HepG2 (cell line): ENCODE measurements around the gene C2orf81. TPM values are rescaled to one million over a fixed set of nuclear protein-coding genes. Genes with fewer than 3 reads are reported as not detected.
A peak's percentile ranks its signal among the peaks of the same experiment; 100 is the strongest.

Experiments
- CEBPB ChIP-seq: IDR thresholded peaks from 2 replicates; pipeline ENCODE4 v1.6.1; 2011; ENCODE audit warnings: low read depth, low read length, improper control_type of control experiment, borderline replicate concordance
- CHD2 ChIP-seq: IDR thresholded peaks from 2 replicates; pipeline ENCODE4 v1.6.1; 2011; ENCODE audit warnings: low read depth, low read length, improper control_type of control experiment
- DNMT1 ChIP-seq: sonication (generic); formaldehyde crosslinking; IDR thresholded peaks from 2 replicates; pipeline ENCODE4 v1.5.1; 2020; ENCODE audit warnings: mild to moderate bottlenecking, missing genetic modification reagents
- MATR3 ChIP-seq: sonication (generic); formaldehyde crosslinking; IDR thresholded peaks from 2 replicates; pipeline ENCODE4 v1.4.0; 2020; ENCODE audit warnings: missing genetic modification reagents
- MEIS2 ChIP-seq: sonication (generic); formaldehyde crosslinking; IDR thresholded peaks from 2 replicates; pipeline ENCODE4 v1.9.0; 2021; ENCODE audit warnings: mild to moderate bottlenecking, missing genetic modification reagents
- RELA ChIP-seq: sonication (generic); formaldehyde crosslinking; IDR thresholded peaks from 2 replicates; pipeline ENCODE4 v1.4.0; 2020; ENCODE audit warnings: missing genetic modification reagents
- SCMH1 ChIP-seq: sonication (generic); formaldehyde crosslinking; IDR thresholded peaks from 2 replicates; pipeline ENCODE4 v1.9.0; 2021; ENCODE audit warnings: missing genetic modification reagents, mild to moderate bottlenecking, borderline replicate concordance
- SKI ChIP-seq: fragments of 450-650 bp; IDR thresholded peaks from one replicate; pipeline ENCODE4 v1.6.1; 2018; ENCODE audit warnings: mild to moderate bottlenecking; ENCODE audit not compliant: partially characterized antibody
- TBL1XR1 ChIP-seq: fragments of 150-350 bp; IDR thresholded peaks from 2 replicates; pipeline ENCODE4 v1.6.1; 2014; ENCODE audit warnings: borderline replicate concordance, low read length; ENCODE audit not compliant: partially characterized antibody
- ZC3H4 ChIP-seq: sonication (generic); formaldehyde crosslinking; IDR thresholded peaks from 2 replicates; pipeline ENCODE4 v1.4.0; 2020; ENCODE audit warnings: missing genetic modification reagents, borderline replicate concordance
- ZFX ChIP-seq: sonication (generic); formaldehyde crosslinking; IDR thresholded peaks from 2 replicates; pipeline ENCODE4 v1.4.0; 2020; ENCODE audit warnings: mild to moderate bottlenecking, low read depth, missing genetic modification reagents, moderate library complexity
- ZNF354B ChIP-seq: sonication (generic); formaldehyde crosslinking; IDR thresholded peaks from 2 replicates; pipeline ENCODE4 v1.8.0; 2022; ENCODE audit warnings: mild to moderate bottlenecking, missing genetic modification reagents
- ZNF614 ChIP-seq: IDR thresholded peaks from 2 replicates; pipeline ENCODE4 v1.6.1; 2018; ENCODE audit warnings: missing biosample characterization, missing genetic modification reagents, inconsistent platforms, borderline replicate concordance
- polyA plus RNA-seq, 8 experiments: library from polyadenylated mRNA; depleted of rRNA in 3 of 8; stranded (reverse) in 7 of 8; unstranded in 1 of 8; fragments of >200 nt; fragmentation: Illumina TruSeq in 4 of 8; extraction: Trizol in 4 of 8; gene quantifications; 2 replicates each; pipeline versions ENCODE4 v1.2.1 to v1.2.3, GENCODE V29; 2011 to 2016; ENCODE audit warnings: low read depth in 4 of 8, missing spikeins in 1 of 8, mixed read lengths in 1 of 8; ENCODE audit not compliant: insufficient read depth in 1 of 8
- total RNA-seq, 5 experiments: library from RNA; depleted of rRNA; stranded (reverse); fragments of >200 nt; fragmentation: Illumina TruSeq; extraction: Trizol; gene quantifications; 2 replicates each; pipeline ENCODE4 v1.2.3, GENCODE V29; 2016; ENCODE audit warnings: low read depth in 1 of 5
- TF ChIP-seq, protein P1 (sequence below): sonication (generic); formaldehyde crosslinking; IDR thresholded peaks from 2 replicates; pipeline ENCODE4 v1.4.0; 2020; ENCODE audit warnings: low read depth, mild to moderate bottlenecking, missing genetic modification reagents
- TF ChIP-seq, protein P2 (sequence below): sonication (generic); formaldehyde crosslinking; IDR thresholded peaks from 2 replicates; pipeline ENCODE4 v1.4.0; 2020; ENCODE audit warnings: missing genetic modification reagents
- TF ChIP-seq, protein P3 (sequence below): sonication (generic); formaldehyde crosslinking; IDR thresholded peaks from 2 replicates; pipeline ENCODE4 v1.4.0; 2020; ENCODE audit warnings: missing genetic modification reagents
- TF ChIP-seq, protein P4 (sequence below), 2 experiments: sonication (generic) in 1 of 2; formaldehyde crosslinking in 1 of 2; IDR thresholded peaks; 2 replicates each; pipeline versions ENCODE4 v1.5.1 to v1.6.1; 2011 to 2020; ENCODE audit warnings: borderline replicate concordance in 1 of 2, low read depth in 1 of 2, low read length in 1 of 2, mild to moderate bottlenecking in 1 of 2, missing genetic modification reagents in 1 of 2, moderate library complexity in 1 of 2

C2orf81 gene
- total and polyA plus RNA-seq, 2 of the 13 experiments (the other 11 are each of a cell fraction or from before 2014, with no cell fraction given) = 0.15 to 0.17 TPM

DNA sequence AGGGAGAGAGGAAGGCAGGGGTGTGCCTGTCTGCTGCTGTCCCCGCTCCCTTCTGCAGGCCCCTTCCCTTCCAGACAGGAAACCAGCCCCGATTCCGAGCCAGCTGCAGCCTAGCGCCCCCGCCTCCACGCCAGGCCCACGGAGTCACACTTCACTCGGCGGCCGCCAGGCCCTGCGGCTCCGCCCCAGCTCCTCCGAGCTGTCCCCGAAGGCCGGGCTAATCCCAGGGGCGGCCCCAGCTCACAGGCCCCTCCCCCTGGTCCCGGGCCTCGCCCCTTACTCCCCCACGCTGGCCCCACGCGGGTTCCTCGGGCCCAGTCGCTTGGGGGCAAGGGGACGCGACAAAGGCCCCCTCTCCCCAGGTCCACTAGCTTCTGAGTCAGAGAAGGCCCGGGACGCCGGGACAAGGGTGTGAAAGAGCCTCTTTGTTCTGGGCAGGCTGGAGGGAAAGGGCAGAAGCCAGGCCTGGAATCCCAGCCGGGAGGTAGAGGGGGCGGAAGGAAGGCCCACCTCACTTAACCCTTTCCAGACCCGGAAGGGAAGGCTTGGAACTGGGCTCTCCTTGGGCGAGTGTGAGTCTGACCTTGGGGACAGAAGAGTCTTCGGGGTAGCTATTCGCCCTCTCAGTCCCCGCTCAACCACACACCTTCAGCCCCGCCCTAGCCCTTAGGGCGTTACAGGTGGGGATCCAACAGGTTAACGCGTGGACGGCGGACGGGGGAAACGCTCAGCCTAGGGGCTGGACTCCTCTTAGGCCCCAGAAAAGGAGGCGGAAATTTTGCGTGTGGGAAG lies 19.2 kb upstream of the C2orf81 start (continued):
- TF ChIP-seq, protein P1, sequence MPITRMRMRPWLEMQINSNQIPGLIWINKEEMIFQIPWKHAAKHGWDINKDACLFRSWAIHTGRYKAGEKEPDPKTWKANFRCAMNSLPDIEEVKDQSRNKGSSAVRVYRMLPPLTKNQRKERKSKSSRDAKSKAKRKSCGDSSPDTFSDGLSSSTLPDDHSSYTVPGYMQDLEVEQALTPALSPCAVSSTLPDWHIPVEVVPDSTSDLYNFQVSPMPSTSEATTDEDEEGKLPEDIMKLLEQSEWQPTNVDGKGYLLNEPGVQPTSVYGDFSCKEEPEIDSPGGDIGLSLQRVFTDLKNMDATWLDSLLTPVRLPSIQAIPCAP (CRISPR knock-in tag) = peak; percentile 54; the same call in 1 of the 2 replicates
- TF ChIP-seq RELA (CRISPR knock-in tag) = no peak
- TF ChIP-seq, protein P2, sequence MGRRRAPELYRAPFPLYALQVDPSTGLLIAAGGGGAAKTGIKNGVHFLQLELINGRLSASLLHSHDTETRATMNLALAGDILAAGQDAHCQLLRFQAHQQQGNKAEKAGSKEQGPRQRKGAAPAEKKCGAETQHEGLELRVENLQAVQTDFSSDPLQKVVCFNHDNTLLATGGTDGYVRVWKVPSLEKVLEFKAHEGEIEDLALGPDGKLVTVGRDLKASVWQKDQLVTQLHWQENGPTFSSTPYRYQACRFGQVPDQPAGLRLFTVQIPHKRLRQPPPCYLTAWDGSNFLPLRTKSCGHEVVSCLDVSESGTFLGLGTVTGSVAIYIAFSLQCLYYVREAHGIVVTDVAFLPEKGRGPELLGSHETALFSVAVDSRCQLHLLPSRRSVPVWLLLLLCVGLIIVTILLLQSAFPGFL (CRISPR knock-in tag) = 0 out of 2 replicates have a peak, but pooled peaks have one; percentile 51
- TF ChIP-seq, protein P3, sequence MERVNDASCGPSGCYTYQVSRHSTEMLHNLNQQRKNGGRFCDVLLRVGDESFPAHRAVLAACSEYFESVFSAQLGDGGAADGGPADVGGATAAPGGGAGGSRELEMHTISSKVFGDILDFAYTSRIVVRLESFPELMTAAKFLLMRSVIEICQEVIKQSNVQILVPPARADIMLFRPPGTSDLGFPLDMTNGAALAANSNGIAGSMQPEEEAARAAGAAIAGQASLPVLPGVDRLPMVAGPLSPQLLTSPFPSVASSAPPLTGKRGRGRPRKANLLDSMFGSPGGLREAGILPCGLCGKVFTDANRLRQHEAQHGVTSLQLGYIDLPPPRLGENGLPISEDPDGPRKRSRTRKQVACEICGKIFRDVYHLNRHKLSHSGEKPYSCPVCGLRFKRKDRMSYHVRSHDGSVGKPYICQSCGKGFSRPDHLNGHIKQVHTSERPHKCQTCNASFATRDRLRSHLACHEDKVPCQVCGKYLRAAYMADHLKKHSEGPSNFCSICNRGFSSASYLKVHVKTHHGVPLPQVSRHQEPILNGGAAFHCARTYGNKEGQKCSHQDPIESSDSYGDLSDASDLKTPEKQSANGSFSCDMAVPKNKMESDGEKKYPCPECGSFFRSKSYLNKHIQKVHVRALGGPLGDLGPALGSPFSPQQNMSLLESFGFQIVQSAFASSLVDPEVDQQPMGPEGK (CRISPR knock-in tag) = peak; percentile 99
- TF ChIP-seq SCMH1 (CRISPR knock-in tag) = no peak
- no peak for TF ChIP-seq MATR3 (CRISPR knock-in tag)
- no peak for TF ChIP-seq ZNF354B
- no peak for TF ChIP-seq CHD2
- peak; percentile 67 for TF ChIP-seq SKI
- 0 out of 2 replicates have a peak, but pooled peaks have one; percentile 57 for TF ChIP-seq MEIS2 (CRISPR knock-in tag)
- TF ChIP-seq CEBPB = no peak
- TF ChIP-seq DNMT1 (CRISPR knock-in tag) = peak; percentile 88
- TF ChIP-seq, protein P4, sequence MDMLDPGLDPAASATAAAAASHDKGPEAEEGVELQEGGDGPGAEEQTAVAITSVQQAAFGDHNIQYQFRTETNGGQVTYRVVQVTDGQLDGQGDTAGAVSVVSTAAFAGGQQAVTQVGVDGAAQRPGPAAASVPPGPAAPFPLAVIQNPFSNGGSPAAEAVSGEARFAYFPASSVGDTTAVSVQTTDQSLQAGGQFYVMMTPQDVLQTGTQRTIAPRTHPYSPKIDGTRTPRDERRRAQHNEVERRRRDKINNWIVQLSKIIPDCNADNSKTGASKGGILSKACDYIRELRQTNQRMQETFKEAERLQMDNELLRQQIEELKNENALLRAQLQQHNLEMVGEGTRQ (IDR thresholded peaks at IDR 0.05; ENCODE audit: low read depth, low read length) = no peak
- TF ChIP-seq, protein P4 (CRISPR knock-in tag; IDR thresholded peaks at IDR 0.05; ENCODE audit: borderline replicate concordance) = no peak; the same call in 1 of the 2 replicates
- no peak for TF ChIP-seq TBL1XR1
- peak; percentile 99 for TF ChIP-seq ZFX
- TF ChIP-seq ZC3H4 (CRISPR knock-in tag) = no peak
- peak; percentile 82; the same call in 1 of the 2 replicates for TF ChIP-seq ZNF614
